Left ventricle myocardium superior (tissue), 1 donor: ENCODE data around the gene CAPNS1. TPM values are rescaled to one million over a fixed set of nuclear protein-coding genes. Genes with fewer than 3 reads are reported as not detected.

Experiments
- ATAC-seq: fragments of 200-7000 bp; cut with Tn5 transposase; one replicate; pipeline ENCODE4 v1.9.1; 2020; ENCODE audit warnings: mild to moderate bottlenecking, moderate library complexity
- DNase-seq: peaks from one replicate; pipeline ENCODE4 v3.0.0-alpha.2; 2020
- intact Hi-C: fragments of 100-400 bp; cut with micrococcal nuclease; formaldehyde crosslinking; loops from one replicate; pipeline ENCODE4 v1.11.0; 2022
- long read RNA-seq: library from polyadenylated mRNA; unstranded; transcript quantifications from one replicate; pipeline ENCODE4 v2.0.0, GENCODE V29; 2021
- total RNA-seq: library from RNA; stranded (reverse); fragmentation: NEBNext Ultra II Directional; extraction: Animal tissue kit (Norgen Biotek cat#: 25700); gene quantifications from one replicate; pipeline ENCODE4 v1.2.1, GENCODE V29; 2021
- donor health status: DM: no; HTN: yes; CAD: no; lungs with severe emphysema.

CAPNS1 gene
- 838 TPM for total RNA-seq
- long read RNA-seq, transcript CAPNS1-201 (11 exons, 1,918 nt) = major isoform, 111 of 247 reads
- long read RNA-seq, partial matches to known transcripts = 75 of 247 reads
- long read RNA-seq, other reads (novel, unspliced or antisense) = 61 of 247 reads

DNA sequence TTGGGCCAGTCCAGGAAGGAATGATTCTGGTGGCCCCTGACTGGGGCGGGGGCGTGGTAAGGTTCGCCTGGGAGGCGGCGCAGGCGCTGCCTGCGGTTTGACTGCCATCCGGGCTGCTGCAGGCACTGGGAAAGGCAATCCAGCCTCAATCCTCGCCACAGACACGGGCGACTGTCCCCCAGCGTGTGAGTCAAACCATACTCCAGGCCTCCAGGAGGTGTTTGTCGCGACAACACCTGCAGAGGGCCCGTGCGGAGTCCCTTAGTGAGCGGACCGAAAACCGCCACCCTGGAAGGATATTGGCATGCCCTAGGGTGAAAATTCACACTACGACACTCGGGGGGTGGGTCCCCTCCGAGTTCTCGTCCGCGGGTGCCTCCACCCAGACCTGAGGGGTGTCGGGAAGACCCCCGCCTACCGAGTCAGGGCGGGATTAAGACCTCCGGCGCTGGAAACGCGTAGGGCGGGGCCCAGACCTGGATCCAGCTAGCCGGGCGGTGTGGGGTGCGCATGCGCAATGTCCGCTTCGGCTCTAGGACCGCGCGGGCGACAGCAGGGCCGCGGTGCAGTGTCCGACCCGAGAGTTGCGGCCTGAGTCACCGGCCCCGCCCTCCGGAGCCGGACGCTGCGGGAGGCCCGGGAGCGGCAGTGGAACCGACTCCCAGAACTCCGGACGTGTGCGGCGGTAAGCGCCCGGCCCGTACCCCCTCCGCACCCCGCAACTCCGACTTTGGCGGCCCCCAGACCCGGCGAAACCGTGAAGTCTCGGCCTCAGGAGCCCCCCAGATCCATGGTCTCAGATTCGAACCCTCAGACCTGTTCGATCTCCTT lies at the start of gene CAPNS1:
TSS of gene CAPNS1 (plus strand) at position 594 of the 831 bp plus-strand sequence. CDS start 946 bp downstream, outside the sequence.
- DNase-seq (peak; percentile 99), ATAC-seq (peak; percentile 91)
- intact Hi-C loops = no loop called here

DNA sequence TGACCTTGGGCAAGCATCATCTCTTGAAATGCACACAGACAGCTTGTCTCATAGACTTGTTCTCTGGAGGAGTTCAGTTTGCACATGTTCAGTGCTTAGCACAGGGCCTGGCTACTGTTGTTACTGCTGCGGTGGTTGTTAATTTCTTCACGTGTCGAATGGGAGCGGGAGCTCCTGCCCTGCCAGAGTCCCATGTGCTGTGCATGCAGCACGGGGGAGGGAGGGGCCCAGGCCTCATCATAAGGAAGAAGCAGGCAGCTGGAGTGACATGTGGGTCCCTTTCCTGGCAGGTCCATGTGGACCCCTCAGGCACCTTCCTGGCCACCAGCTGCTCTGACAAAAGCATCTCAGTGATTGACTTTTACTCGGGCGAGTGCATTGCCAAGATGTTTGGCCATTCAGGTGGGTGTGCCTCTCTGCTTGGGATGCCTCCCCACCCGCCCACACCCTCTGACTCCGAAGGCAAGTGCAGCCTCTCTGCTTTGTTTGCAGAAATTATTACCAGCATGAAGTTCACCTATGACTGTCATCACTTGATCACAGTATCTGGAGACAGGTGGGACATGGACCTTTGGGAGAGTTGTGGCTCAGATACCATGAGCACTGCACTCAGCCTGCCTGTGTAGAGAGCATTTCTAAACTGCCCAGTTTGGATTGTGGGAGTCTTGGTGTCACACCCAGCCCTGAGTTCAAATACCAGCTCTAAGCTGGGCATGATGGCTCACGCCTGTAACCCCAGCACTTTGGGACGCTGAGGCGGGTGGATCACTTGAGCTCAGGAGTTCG lies 48.8 kb upstream of the CAPNS1 start:
- no peak for ATAC-seq
- DNase-seq = no peak
- intact Hi-C loops = no loop called here

DNA sequence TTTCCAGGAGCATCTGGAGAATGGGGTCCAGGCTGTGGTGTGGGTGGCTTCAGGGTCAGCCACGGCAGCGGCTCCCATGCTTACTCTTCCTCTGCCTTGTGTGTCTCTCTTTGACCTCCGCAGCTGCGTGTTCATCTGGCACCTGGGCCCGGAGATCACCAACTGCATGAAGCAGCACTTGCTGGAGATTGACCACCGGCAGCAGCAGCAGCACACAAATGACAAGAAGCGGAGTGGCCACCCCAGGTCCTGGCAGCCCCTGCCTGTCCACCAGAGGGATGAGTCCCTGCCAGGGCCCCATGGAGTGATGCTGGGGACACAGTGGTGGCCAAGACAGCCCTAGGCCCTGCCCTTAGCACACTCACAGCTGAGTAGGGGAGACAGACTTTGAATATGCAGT lies 47.3 kb upstream of the CAPNS1 start:
- intact Hi-C loops = no loop called here
- ATAC-seq = no peak
- DNase-seq = no peak

DNA sequence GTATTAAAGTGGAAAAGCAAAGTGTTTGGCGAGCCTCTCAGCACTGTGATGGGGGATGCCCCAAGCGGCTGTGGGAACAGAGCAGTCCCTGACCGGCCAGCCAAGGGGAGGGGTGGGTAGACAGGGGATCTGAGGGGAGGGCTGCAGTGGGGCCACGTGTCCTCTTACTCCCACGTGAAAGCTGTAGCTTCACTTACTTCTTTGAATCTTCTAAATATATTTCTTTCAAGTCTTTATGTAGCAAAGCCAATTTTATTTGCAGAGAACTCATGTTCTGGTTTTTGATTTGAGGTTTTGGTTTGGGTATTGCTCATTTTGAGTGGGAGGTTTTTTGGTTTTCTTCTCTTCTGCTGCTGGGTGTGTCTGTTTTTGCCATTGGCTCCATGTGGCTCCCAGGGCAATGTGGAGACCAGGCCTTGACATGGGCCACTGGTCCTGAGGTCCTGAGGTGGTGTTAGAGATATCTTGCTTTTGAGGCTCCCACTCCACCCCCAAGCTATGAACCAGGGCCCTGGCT lies 46.7 kb upstream of the CAPNS1 start:
- intact Hi-C loops = no loop called here
- ATAC-seq = no peak
- no peak for DNase-seq

DNA sequence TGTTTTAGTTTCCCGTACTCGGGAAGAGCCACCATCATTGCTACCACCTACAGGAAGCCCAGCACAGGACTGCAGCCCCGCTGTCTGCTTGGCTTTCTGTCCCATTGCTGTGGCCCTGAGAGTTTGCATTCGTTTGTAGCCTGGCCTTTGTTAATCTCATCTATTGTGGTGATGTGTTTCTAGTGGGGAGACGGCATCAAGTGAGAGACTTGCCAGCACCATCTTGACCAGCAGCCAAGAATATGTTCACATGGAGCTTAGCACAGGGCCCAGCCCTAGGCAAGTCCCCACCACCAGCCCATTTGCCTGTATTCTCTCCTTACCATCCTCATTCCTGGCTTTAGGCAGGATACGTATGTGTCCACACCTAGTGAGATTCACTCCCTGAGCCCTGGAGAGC lies 46.2 kb upstream of the CAPNS1 start:
- intact Hi-C loops = no loop called here
- peak; percentile 41 for DNase-seq
- peak; percentile 91 for ATAC-seq

DNA sequence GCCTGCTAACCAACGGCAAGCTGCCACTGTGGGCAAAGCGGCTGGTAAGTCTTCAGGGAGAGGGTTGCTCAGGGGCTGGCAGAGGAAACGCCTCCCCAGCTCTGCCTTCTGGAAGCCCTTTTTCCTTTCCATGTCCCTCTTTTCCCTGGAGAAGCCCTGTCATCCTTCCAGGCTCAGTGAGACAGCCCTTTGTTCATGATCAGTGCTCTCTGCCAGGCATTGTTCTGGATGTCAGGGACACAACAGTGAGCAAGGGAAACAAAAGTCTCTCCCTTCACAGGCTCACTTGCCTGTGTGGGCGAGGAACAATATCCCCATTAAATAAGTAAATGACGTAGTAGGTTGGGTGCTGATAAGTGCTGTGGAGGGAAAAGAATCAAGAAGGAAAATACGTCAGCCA lies 42.8 kb upstream of the CAPNS1 start:
- intact Hi-C loops = no loop called here
- ATAC-seq (no peak), DNase-seq (no peak)

DNA sequence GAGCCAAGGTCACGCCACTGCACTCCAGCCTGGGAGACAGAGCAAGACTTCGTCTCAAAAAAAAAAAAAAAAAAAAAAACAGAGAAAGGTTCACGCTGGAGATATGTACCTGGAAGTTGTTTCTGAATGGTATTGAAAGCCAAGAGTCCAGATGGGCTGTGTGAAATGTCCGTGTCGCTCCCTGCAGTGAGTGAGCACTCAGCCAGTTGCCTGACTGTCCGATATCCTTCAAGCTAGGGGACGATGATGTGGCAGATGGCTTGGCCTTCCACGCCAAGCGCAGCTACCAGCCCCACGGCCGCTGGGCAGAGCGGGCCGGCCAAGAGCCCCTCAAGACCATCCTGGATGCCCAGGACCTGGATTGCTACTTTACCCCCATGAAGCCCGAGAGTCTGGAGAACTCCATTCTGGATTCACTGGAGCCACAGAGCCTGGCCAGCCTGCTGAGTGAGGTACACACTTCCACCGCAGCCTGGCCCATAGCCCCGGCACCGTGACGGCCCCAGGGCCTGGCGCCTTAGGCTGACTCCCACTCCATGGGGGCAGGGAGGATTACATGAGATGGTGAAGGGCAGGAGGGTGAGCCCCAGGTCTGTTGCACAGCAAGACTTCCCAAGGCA lies 40.6 kb upstream of the CAPNS1 start:
- DNase-seq = peak; percentile 40
- peak; percentile 10 for ATAC-seq
- intact Hi-C loops = no loop called here

DNA sequence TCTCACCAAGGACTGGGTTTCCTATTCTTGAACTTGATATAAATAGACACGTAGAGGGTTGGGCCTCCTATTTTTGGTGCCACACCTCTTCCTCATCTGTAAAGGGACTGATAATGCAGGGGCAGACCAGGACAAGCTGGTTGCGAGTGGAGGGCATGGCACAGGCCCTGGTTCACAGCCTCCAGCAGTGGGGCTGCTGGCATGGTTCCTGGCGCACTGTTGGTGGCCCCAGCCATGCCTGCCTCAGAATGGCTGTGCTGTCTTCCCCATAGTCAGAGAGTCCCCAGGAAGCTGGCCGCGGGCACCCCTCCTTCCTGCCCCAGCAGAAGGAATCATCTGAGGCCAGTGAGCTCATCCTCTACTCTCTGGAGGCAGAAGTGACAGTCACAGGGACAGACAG lies 39.4 kb upstream of the CAPNS1 start:
- ATAC-seq (peak; percentile 93), DNase-seq (peak; percentile 89)
- intact Hi-C loops = no loop called here

DNA sequence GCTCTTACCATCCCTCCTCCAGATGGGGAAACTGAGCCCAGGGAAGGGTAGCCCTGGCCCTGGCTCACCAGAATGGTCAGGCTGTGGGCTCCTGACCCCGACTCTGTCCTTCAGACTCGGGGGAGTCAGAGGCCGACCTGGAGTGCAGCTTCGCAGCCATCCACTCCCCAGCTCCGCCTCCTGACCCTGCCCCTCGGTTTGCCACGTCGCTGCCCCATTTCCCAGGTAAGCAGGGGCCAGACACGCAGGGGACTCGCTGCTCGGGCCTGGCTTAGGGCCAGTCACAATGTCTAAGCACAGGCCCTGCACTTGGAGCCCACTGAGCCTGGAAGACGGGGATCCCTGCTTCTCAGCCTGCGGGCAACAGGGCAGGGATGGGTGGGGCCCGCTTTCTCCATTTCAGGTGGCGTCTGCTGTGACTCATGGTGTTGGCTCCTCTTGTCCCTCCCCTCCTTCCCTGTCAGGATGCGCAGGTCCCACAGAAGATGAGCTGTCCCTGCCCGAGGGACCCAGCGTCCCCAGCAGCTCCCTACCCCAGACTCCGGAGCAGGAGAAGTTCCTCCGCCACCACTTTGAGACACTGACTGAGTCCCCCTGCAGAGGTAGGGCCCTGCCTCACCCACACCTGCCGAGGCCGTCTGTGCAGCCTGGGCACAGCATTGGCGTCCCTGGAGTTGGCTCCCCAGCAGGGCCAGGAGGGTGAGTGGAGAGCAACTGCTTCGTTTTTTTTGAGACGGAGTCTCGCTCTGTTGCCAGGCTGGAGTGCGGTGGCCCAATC lies 38.1 kb upstream of the CAPNS1 start:
- no peak for ATAC-seq
- no peak for DNase-seq
- intact Hi-C loops = no loop called here

DNA sequence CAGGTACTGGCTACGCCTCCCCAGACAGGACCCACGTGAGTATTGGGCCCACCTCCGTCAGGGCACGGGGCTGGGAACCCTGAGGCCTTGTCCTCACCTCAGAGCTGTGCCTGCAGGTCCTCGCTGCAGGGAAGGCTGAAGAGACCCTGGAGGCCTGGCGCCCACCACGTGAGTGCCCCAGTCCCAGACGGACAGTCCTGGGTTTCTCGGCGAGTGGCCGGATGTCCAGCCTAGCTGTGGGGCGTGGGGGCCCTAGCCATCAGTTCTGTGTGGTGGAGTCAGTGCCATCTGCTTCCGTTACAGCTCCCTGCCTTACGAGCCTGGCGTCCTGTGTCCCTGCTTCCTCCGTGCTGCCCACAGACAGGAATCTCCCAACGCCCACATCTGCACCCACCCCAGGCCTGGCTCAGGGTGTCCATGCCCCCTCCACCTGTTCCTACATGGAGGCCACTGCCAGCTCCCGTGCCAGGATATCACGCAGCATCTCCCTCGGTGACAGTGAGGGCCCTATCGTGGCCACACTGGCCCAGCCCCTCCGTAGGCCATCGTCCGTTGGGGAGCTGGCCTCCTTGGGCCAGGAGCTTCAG lies 36.7 kb upstream of the CAPNS1 start:
- intact Hi-C loops = no loop called here
- ATAC-seq (no peak), DNase-seq (no peak)

DNA sequence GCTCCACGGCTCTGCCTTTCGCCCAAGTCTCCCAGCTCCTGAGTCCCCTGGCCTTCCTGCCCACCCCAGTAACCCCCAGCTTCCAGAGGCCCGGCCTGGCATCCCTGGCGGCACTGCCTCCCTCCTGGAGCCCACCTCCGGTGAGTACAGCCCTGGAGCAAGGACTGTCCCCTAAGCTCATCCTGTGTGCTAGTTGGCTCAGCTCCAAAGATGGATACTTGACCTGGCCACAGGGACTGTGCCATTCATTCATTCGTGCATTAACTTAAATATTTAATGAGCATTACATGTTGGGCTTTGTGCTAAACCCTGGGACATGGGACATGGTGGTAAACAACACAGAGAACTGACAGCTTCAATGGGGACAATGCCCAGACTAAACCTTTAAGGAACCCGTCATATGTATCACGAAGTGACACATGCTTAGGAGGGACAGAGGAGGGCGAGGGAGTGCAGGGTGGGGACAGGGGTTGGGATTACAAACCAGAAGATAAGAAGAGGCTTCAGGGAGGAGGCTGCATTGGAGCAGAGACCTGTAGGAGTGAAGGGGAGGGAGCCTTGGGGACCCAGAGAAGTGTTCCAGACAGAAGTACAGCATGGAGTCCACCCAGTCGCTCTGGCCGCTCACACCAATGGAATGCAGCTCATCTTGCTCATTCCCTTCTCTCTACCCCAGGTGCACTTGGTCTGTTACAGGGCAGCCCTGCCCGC lies 35.9 kb upstream of the CAPNS1 start:
- ATAC-seq (no peak), DNase-seq (no peak)
- intact Hi-C loops = no loop called here

DNA sequence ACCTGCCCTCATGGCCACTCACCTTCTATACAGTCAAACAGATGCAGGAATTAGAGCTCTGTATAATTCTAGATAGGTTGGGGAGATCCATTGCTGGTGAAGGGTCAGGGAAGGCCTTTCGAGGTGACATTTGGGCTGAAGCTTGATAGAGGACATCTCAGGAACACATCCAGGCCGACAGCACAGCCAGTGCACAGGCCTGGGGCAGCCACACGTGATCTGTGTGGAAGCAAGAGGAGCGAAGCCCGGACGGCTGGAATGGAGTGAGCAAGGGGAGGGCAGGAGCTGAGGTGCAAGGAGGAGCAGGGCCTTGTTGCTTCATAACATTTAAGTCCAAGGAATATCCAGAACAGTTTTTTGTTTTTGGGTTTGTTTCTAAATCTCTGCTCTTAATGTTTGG lies 33.4 kb upstream of the CAPNS1 start:
- peak; percentile 62 for ATAC-seq
- intact Hi-C loops = no loop called here
- peak; percentile 55 for DNase-seq

DNA sequence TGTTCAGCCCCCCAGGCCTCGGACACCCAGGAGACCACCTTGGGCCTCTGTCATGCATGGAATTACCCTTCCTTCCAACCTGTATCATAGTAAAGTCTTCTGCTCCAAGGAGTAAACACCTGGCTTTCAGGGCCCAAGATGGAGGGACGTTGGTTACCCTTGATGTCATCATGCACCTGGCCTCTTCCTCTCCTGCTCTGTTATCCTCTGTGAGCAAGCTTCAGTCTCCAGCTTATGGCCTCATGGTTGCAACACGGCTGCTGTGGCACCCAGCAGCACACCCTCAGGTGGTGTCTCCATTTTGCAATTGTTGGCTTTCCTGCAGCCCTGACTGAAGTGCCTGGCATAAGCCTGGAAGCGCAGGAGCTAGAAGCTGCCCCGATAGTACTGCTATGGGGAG lies 32.9 kb upstream of the CAPNS1 start:
- no peak for ATAC-seq
- DNase-seq = no peak

DNA sequence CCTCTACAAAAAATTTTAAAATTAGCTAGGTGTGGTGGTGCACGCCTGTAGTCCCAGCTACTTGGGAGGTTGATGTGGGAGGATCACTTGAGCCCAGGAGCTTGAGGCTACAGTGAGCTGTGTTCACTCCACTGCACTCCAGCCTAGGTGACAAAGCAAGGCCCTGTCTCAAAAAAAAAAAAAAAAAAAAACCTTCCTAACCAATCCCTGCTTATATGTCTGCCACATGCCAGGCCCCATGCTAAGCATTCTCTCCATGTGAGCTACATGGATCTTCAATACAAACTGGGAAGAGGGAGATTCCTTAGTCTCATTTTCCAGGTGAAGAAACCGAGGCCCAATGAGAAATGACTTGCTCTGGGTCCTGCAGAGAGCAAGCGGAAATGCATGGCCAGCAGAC lies 31.2 kb upstream of the CAPNS1 start:
- no peak for DNase-seq
- intact Hi-C loops = no loop called here
- ATAC-seq = no peak

More for the DNA sequence above, 32.9 kb upstream of the CAPNS1 start:
- intact Hi-C loops = no loop called here

DNA sequence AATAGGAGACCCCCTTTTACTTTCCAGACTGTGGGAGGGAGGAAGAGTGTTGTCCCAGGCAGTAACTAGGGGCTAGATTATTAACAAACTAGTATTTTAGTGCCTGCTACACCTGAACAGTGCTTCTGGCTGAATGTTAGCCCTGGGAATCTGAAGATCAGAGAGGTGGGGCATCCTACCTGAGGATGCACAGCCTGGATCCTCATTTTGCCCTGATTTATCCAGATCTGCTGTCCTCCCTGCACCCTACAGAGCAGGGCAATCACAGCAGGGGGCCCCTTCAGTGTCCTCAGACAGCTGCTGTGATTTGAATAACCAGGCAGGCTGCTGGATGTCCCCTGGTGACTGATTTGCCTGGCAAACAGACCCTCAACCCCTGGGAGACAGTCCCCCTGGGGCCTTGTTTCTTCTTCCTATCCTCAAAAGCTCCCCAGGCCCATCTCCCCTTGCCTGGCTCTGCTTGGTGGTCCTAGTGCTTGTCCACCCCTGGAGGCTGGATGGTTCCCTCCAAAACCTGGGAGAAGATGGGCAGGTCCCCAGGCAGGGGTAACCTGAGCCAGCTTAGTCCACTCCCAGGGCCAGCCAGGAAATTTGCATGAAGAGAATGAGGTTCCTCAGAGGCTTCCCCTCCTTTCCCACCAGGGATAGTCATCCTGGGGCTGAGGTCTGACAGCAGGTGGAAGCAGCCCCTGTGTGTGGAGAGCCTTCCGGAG lies 29.2 kb upstream of the CAPNS1 start, which contains the start of gene OVOL3:
TSS of gene OVOL3 (plus strand) at position 657 of the 713 bp plus-strand sequence. CDS start 60 bp downstream, outside the sequence.
- DNase-seq = no peak

DNA sequence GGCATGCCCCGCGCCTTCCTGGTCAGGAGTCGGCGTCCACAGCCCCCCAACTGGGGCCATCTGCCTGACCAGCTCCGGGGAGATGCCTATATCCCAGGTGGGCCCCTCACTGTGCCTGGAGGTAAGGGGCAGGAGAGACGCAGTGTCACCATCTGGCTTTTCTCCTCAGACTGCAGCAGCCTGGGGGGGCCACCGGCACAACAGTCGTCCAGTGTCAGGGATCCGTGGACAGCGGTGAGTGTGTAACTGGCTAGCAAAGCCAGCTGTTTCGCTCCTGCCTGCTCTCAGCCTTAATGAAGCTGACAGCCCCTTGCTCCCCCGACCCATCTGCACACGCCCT lies 28.7 kb upstream of the CAPNS1 start:
- intact Hi-C loops = no loop called here

More for the DNA sequence above, 29.2 kb upstream of the CAPNS1 start, which contains the start of gene OVOL3:
- intact Hi-C loops = no loop called here
- no peak for ATAC-seq

DNA sequence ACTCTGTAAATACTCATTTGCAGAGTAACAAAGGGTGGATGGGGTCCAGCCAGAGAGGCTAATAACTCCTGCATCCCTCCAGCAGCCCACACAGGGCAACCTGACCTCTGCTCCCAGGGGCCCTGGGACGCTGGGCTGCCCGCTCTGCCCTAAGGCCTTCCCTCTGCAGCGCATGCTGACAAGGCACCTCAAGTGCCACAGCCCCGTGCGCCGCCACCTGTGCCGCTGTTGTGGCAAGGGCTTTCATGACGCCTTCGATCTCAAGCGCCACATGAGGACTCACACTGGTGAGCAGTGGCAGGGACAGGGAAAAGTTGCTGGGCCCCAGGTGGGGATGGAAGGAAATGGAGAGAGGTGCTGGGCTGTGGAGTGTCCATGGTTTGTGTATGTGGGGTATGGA lies 27.2 kb upstream of the CAPNS1 start:
- DNase-seq (no peak), ATAC-seq (no peak)
- intact Hi-C loops = no loop called here

More for the DNA sequence above, 28.7 kb upstream of the CAPNS1 start:
- no peak for DNase-seq
- no peak for ATAC-seq
